MM.1S (cell line): ENCODE results near the gene ATXN10.

Experiments
- DNase-seq: peaks from one replicate; pipeline ENCODE4 v3.0.0-alpha.2; 2015
- H2AFZ ChIP-seq: fragments of 300-600 bp; sonication (generic); 2 replicates; pipeline ENCODE4 v1.6.0; 2016; ENCODE audit warnings: antibody characterized with exemption, low read length
- H3F3A ChIP-seq: fragments of 300-600 bp; sonication (generic); 2 replicates; pipeline ENCODE4 v1.6.1; 2016; ENCODE audit warnings: mild to moderate bottlenecking, antibody characterized with exemption, low read length, moderate library complexity, mixed read lengths; ENCODE audit not compliant: insufficient read depth
- H3K27ac ChIP-seq: fragments of 300-600 bp; sonication (generic); 2 replicates; pipeline ENCODE4 v1.5.1; 2016; ENCODE audit warnings: mild to moderate bottlenecking, low read length
- H3K27me3 ChIP-seq: fragments of 300-600 bp; sonication (generic); replicated peaks from 2 replicates; pipeline ENCODE4 v1.6.0; 2016; ENCODE audit warnings: low read length; ENCODE audit not compliant: insufficient read depth
- H3K36me3 ChIP-seq: fragments of 300-600 bp; sonication (generic); replicated peaks from 2 replicates; pipeline ENCODE4 v1.6.1; 2016; ENCODE audit warnings: mild to moderate bottlenecking, low read length, mixed read lengths; ENCODE audit not compliant: insufficient read depth
- H3K4me1 ChIP-seq: fragments of 300-600 bp; sonication (generic); 2 replicates; pipeline ENCODE4 v1.6.1; 2016; ENCODE audit warnings: low read length, mixed read lengths
- H3K4me2 ChIP-seq: fragments of 300-600 bp; sonication (generic); 2 replicates; pipeline ENCODE4 v1.6.0; 2016; ENCODE audit warnings: low read depth, low read length
- H3K4me3 ChIP-seq: fragments of 300-600 bp; sonication (generic); 2 replicates; pipeline ENCODE4 v1.5.1; 2016; ENCODE audit warnings: low read length, mixed read lengths
- H3K79me2 ChIP-seq: fragments of 300-600 bp; sonication (generic); 2 replicates; pipeline ENCODE4 v1.6.1; 2016; ENCODE audit warnings: mixed run types, low read length, mixed read lengths
- H3K9ac ChIP-seq: fragments of 300-600 bp; sonication (generic); 2 replicates; pipeline ENCODE4 v1.6.1; 2016; ENCODE audit warnings: low read length, mixed read lengths
- H3K9me2 ChIP-seq: fragments of 300-600 bp; sonication (generic); replicated peaks from 2 replicates; pipeline ENCODE4 v1.6.1; 2016; ENCODE audit warnings: mild to moderate bottlenecking, low read length, mixed read lengths; ENCODE audit not compliant: insufficient read depth
- H3K9me3 ChIP-seq: fragments of 300-600 bp; sonication (generic); replicated peaks from 2 replicates; pipeline ENCODE4 v1.6.1; 2016; ENCODE audit warnings: mild to moderate bottlenecking, low read length, mixed read lengths; ENCODE audit not compliant: insufficient read depth
- H4K20me1 ChIP-seq: fragments of 300-600 bp; sonication (generic); 2 replicates; pipeline ENCODE4 v1.6.1; 2016; ENCODE audit warnings: mild to moderate bottlenecking, low read length, moderate library complexity, mixed read lengths; ENCODE audit not compliant: insufficient read depth
- EZH2 ChIP-seq: fragments of 300-600 bp; sonication (generic); optimal IDR thresholded peaks from 2 replicates; pipeline ENCODE3; 2017; ENCODE audit warnings: low read depth, mild to moderate bottlenecking, antibody characterized with exemption, low read length, mixed read lengths
- EZH2phosphoT487 ChIP-seq: fragments of 300-600 bp; sonication (generic); IDR thresholded peaks from 2 replicates; pipeline ENCODE4 v1.6.1; 2018; ENCODE audit warnings: antibody characterized with exemption, low read length
- TF ChIP-seq, protein P1 (sequence below): fragments of 300-600 bp; sonication (generic); IDR thresholded peaks from 2 replicates; pipeline ENCODE4 v1.5.1; 2016; ENCODE audit warnings: antibody characterized with exemption, low read length, mixed read lengths

ATXN10 gene

DNA sequence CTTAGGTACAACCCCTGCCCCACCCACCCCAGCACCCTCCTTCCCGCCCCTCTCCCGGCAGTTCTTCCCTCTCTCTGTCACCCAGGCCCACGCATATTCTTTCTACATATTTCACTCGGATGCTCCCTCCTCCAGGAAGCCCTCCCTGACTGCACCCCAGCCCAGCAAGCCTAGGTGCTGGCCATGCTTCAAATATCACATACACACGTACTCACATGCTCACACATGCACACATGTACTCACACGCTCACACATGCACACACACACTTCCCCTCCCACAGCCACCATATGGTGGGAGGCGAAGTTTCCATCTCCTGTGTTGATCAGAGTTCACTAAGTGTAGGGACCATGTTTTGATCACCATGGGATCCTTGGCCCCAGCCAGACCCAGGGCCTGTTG is 214.9 kb downstream of the ATXN10 start:
- no peak overlapping the region for H3K4me3 ChIP-seq
- H3K27me3 ChIP-seq = peaks cover 74% of the 10 kb centered on the region
- no peak overlapping the region for H3K4me2 ChIP-seq
- H3F3A ChIP-seq = no peaks in the 10 kb centered on the region
- H3K27ac ChIP-seq = no peak overlapping the region
- H3K36me3 ChIP-seq = no peaks in the 10 kb centered on the region
- no peaks in the 10 kb centered on the region for H3K79me2 ChIP-seq
- no peaks in the 10 kb centered on the region for H3K9me3 ChIP-seq
- no peaks in the 10 kb centered on the region for H4K20me1 ChIP-seq
- H2AFZ ChIP-seq = no peak overlapping the region
- no peaks in the 10 kb centered on the region for H3K4me1 ChIP-seq
- DNase-seq = no peak
- H3K9me2 ChIP-seq = no peaks in the 10 kb centered on the region
- H3K9ac ChIP-seq = no peak overlapping the region
- TF ChIP-seq EZH2 (no peak), EZH2phosphoT487 (no peak)
- TF ChIP-seq, protein P1, sequence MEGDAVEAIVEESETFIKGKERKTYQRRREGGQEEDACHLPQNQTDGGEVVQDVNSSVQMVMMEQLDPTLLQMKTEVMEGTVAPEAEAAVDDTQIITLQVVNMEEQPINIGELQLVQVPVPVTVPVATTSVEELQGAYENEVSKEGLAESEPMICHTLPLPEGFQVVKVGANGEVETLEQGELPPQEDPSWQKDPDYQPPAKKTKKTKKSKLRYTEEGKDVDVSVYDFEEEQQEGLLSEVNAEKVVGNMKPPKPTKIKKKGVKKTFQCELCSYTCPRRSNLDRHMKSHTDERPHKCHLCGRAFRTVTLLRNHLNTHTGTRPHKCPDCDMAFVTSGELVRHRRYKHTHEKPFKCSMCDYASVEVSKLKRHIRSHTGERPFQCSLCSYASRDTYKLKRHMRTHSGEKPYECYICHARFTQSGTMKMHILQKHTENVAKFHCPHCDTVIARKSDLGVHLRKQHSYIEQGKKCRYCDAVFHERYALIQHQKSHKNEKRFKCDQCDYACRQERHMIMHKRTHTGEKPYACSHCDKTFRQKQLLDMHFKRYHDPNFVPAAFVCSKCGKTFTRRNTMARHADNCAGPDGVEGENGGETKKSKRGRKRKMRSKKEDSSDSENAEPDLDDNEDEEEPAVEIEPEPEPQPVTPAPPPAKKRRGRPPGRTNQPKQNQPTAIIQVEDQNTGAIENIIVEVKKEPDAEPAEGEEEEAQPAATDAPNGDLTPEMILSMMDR = no peak

DNA sequence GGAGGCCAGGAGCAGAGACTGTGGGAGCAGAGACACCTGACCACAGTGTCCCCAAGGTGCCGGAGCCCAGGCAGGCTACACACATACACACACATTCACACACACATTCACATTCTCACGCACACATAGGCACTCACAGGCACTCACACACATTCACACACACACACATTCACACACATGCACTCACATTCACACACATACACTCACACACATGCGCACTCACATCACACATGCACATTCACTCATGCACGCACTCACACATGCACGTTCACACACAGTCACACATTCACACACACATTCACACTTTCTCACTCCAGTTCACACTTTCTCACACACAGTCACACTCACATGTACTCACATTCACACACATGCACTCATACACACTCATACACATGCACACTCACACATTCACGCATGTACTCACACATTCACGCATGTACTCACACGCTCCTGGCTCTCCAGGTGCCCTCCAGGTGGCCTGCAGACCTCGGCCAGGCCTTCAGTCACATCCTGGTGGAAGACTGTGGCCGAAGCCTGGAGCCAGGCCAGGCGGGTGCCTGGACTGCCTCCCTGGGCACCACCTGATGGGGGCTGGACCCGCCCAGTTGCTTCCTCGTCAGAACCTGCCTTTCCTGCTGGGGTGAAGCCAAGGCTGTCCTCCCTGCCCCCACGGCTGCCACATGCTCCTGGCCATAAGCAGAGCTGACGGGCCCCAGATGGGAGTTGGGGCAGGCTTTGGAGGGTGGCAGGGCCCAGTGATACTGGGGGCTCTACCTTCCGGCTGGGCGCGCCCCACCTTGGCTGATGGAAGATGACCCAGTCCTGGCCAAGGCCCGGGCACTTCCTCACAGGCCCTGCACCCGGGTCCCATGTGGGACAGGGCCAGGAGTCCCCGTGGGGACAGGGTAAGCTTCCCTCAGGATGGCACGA is 215.8 kb downstream of the ATXN10 start:
- H3K9me3 ChIP-seq = no peaks in the 10 kb centered on the region

DNA sequence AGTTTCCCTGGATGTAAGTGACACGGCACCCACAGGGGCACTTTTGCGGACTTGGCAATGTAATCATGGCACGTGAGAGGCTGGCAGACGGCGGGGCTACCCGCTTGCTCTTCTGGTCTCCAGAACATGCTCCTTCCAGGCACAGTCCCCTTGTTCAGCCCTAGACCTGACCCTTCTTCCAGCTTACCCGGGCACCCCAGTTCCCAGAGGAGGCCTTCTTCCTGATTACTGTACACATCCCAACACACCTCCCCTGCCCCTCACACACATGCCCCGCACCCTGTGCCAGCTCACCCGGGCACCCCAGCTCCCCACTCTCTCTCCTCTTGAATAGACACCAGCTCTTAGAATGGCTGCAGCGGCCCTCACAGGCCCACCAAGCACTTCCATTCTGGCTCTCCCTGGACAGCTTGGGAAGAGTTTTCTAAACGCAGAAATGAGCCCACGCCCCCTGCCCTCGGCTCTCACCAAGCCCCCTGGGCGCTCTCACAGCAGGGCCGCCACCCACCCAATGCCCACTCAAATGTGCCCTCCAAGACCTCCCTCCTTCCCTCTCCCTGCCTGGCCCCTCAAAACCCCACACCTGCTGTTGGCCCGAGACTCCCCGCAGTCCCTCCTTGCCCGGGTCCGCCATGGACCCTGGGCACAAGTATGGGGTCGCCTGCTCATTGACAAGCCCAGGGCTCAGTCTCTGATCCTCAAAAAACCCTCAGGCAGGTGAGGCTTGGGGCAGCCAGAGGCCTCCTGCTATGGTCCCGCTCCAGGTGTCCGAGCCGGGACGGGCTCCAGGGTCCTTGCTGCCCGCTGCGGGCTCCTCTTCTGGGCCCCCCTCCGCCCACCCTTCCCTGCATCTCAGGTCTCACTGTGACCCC is 216.8 kb downstream of the ATXN10 start:
- DNase-seq = no peak
- Histone ChIP-seq H2AFZ (no peak overlapping the region), H3K9me2 (no peaks in the 10 kb centered on the region), H3K27ac (no peak overlapping the region), H3K9ac (no peak overlapping the region), H3K4me3 (no peak overlapping the region), H3K4me1 (peaks cover 8% of the 10 kb centered on the region), H3F3A (no peaks in the 10 kb centered on the region), H3K27me3 (peaks cover 55% of the 10 kb centered on the region), H3K9me3 (no peaks in the 10 kb centered on the region), H3K79me2 (no peaks in the 10 kb centered on the region), H4K20me1 (no peaks in the 10 kb centered on the region), H3K4me2 (no peak overlapping the region), H3K36me3 (no peaks in the 10 kb centered on the region)
- no peak for TF ChIP-seq EZH2phosphoT487
- no peak for TF ChIP-seq EZH2
- TF ChIP-seq, protein P1 = no peak

More for the DNA sequence above, 215.8 kb downstream of the ATXN10 start:
- Histone ChIP-seq H3F3A (no peaks in the 10 kb centered on the region), H3K4me1 (no peaks in the 10 kb centered on the region), H3K9me2 (no peaks in the 10 kb centered on the region), H3K4me3 (no peak overlapping the region), H3K9ac (no peak overlapping the region), H3K4me2 (no peak overlapping the region), H2AFZ (no peak overlapping the region), H3K27me3 (peaks cover 65% of the 10 kb centered on the region), H4K20me1 (no peaks in the 10 kb centered on the region), H3K79me2 (no peaks in the 10 kb centered on the region), H3K36me3 (no peaks in the 10 kb centered on the region), H3K27ac (no peak overlapping the region)
- DNase-seq = no peak
- TF ChIP-seq, protein P1 = no peak
- TF ChIP-seq EZH2phosphoT487 (no peak), EZH2 (no peak)
